ENCODE measurements around the gene FBXO10.
A peak's percentile ranks its signal among the peaks of the same experiment; 100 is the strongest.

GRCh38 chr9:37471942-37472684, 104.1 kb downstream of the FBXO10 start:
- no peak for TF ChIP-seq CTCF (IDR thresholded peaks at IDR 0.05 in 2 of 3, conservative IDR thresholded peaks at IDR 0.05 in 1 of 3; ENCODE audit: borderline replicate concordance in 1 of 3, insufficient read depth in 1 of 3, low read depth in 2 of 3, low read length in 2 of 3)
- TF ChIP-seq MAX (IDR thresholded peaks at IDR 0.05): no peak
- TF ChIP-seq POLR2AphosphoS5 (IDR thresholded peaks at IDR 0.05; ENCODE audit: low read depth, low read length): peak; percentile 59; the same call in 1 of the 2 replicates
- no peak for TF ChIP-seq YY1 (IDR thresholded peaks at IDR 0.05; ENCODE audit: extremely low read depth, insufficient replicate concordance, low read depth, low read length)
- TF ChIP-seq ZNF274 (IDR thresholded peaks at IDR 0.05; ENCODE audit: low read depth, low read length): no peak
- TF ChIP-seq EZH2phosphoT487 (IDR thresholded peaks at IDR 0.05; ENCODE audit: borderline replicate concordance): no peak
